H1 (cell line): ENCODE measurements around the gene TRAIP. TPM values are rescaled to one million over a fixed set of nuclear protein-coding genes. Genes with fewer than 3 reads are reported as not detected.

Experiments
- CTCF ChIA-PET: fragments of 300-600 bp; sonication (Branson Sonifier 250); formaldehyde crosslinking; loops from one replicate; lab custom pipeline; 2021; ENCODE audit not compliant: partially characterized antibody; lab: Charles Lee
- POLR2A ChIA-PET: fragments of 300-600 bp; sonication (Branson Sonifier 250); formaldehyde crosslinking; loops from one replicate; lab custom pipeline; 2021; ENCODE audit warnings: inconsistent platforms; ENCODE audit not compliant: partially characterized antibody; lab: Charles Lee
- DNase-seq, 2 experiments: peaks; one replicate each; pipeline versions ENCODE4 v3.0.0 to v3.0.0-alpha.2; 2010 to 2022; ENCODE audit warnings: low spot score in 2 of 2, low read depth in 1 of 2, mixed read lengths in 1 of 2
- FAIRE-seq: peaks from 2 replicates; lab custom pipeline; 2011; peaks lifted over from hg19 to GRCh38; lab: Jason Lieb, UNC
- H2AFZ ChIP-seq: 2 replicates; pipeline ENCODE4 v1.8.1; 2012; ENCODE audit warnings: low read length, inconsistent platforms
- H2AK5ac ChIP-seq: 2 replicates; pipeline ENCODE4 v1.6.1; 2013; ENCODE audit warnings: low read depth, low read length
- H2BK120ac ChIP-seq: replicated peaks from 2 replicates; pipeline ENCODE3; 2013; ENCODE audit warnings: low read depth, low read length, inconsistent platforms
- H2BK12ac ChIP-seq: 2 replicates; pipeline ENCODE4 v1.6.1; 2013; ENCODE audit warnings: low read depth, low read length
- H2BK15ac ChIP-seq: 2 replicates; pipeline ENCODE4 v1.6.1; 2013; ENCODE audit warnings: low read length
- H2BK20ac ChIP-seq: 2 replicates; pipeline ENCODE4 v1.6.1; 2013; ENCODE audit warnings: low read length
- H2BK5ac ChIP-seq: 2 replicates; pipeline ENCODE4 v1.6.1; 2013; ENCODE audit warnings: low read depth, low read length
- H3K14ac ChIP-seq: 2 replicates; pipeline ENCODE4 v1.6.1; 2013; ENCODE audit warnings: inconsistent platforms; ENCODE audit not compliant: insufficient read length
- H3K18ac ChIP-seq: 2 replicates; pipeline ENCODE4 v1.6.1; 2013; ENCODE audit warnings: low read length; ENCODE audit errors: extremely low read depth
- H3K23ac ChIP-seq: 2 replicates; pipeline ENCODE4 v1.6.1; 2013; ENCODE audit warnings: inconsistent platforms; ENCODE audit not compliant: insufficient read length
- H3K23me2 ChIP-seq: 2 replicates; pipeline ENCODE4 v1.6.1; 2013; ENCODE audit warnings: low read depth, low read length
- H3K27ac ChIP-seq: 2 replicates; pipeline ENCODE4 v1.6.1; 2011; ENCODE audit warnings: low read depth, low read length, inconsistent platforms
- H3K27me3 ChIP-seq, 4 experiments: replicated peaks in 1 of 4; 1 replicate in 1 of 4; 2 replicates in 3 of 4; pipeline versions ENCODE4 v1.6.1 to v1.8.1; 2011 to 2013; ENCODE audit warnings: low read length in 3 of 4, mild to moderate bottlenecking in 3 of 4, inconsistent platforms in 2 of 4, mixed read lengths in 2 of 4, moderate library complexity in 1 of 4; ENCODE audit not compliant: control insufficient read depth in 3 of 4, insufficient read depth in 3 of 4; ENCODE audit errors: extremely low read depth in 1 of 4
- H3K36me3 ChIP-seq, 4 experiments: 2 replicates each; pipeline versions ENCODE4 v1.6.1 to v1.8.1; 2011 to 2013; ENCODE audit warnings: mild to moderate bottlenecking in 4 of 4, low read length in 3 of 4, moderate library complexity in 2 of 4, control low read depth in 1 of 4, inconsistent platforms in 1 of 4; ENCODE audit not compliant: insufficient read depth in 4 of 4, control insufficient read depth in 2 of 4
- H3K4ac ChIP-seq: replicated peaks from 2 replicates; pipeline ENCODE3; 2013; ENCODE audit warnings: low read length, low read depth, mixed read lengths, inconsistent platforms; ENCODE audit not compliant: insufficient read length
- H3K4me1 ChIP-seq, 4 experiments: replicated peaks in 1 of 4; 1 replicate in 1 of 4; 2 replicates in 3 of 4; pipeline versions ENCODE4 v1.6.1 to v1.8.1; 2011 to 2013; ENCODE audit warnings: low read length in 3 of 4, inconsistent platforms in 2 of 4, mixed read lengths in 1 of 4; ENCODE audit not compliant: insufficient read depth in 4 of 4, control insufficient read depth in 3 of 4
- H3K4me2 ChIP-seq, 2 experiments: 2 replicates each; pipeline versions ENCODE4 v1.6.1 to v1.8.1; 2011 to 2013; ENCODE audit warnings: low read depth in 2 of 2, low read length in 2 of 2, control low read depth in 1 of 2, inconsistent platforms in 1 of 2, mild to moderate bottlenecking in 1 of 2; ENCODE audit not compliant: insufficient read depth in 1 of 2
- H3K4me3 ChIP-seq, 4 experiments: fragments of 200-600, 300-600 bp in 1 of 4; sonication (generic), shearing (Covaris generic), sonication (Bioruptor Twin) in 1 of 4; 2 replicates each; pipeline versions ENCODE4 v1.5.1 to v1.8.1; 2011 to 2016; ENCODE audit warnings: low read length in 4 of 4, low read depth in 3 of 4, control low read depth in 2 of 4, inconsistent platforms in 2 of 4, mild to moderate bottlenecking in 2 of 4, mixed read lengths in 1 of 4, moderate library complexity in 1 of 4; ENCODE audit not compliant: insufficient read depth in 2 of 4; ENCODE audit errors: extremely low read depth in 1 of 4
- H3K56ac ChIP-seq: replicated peaks from 2 replicates; pipeline ENCODE3; 2013; ENCODE audit warnings: low read depth, mild to moderate bottlenecking, mixed read lengths, low read length, inconsistent platforms; ENCODE audit not compliant: insufficient read length
- H3K79me1 ChIP-seq: 2 replicates; pipeline ENCODE4 v1.6.1; 2013; ENCODE audit warnings: low read depth, low read length, control low read depth
- H3K79me2 ChIP-seq, 2 experiments: 2 replicates each; pipeline versions ENCODE4 v1.6.1 to v1.8.1; 2012 to 2013; ENCODE audit warnings: low read length in 2 of 2, mild to moderate bottlenecking in 2 of 2, inconsistent platforms in 1 of 2; ENCODE audit not compliant: insufficient read depth in 2 of 2, control insufficient read depth in 1 of 2
- H3K9ac ChIP-seq, 4 experiments: replicated peaks in 1 of 4; 1 replicate in 1 of 4; 2 replicates in 3 of 4; pipeline versions ENCODE4 v1.6.1 to v1.8.1; 2011 to 2013; ENCODE audit warnings: low read depth in 3 of 4, low read length in 3 of 4, control low read depth in 2 of 4, mild to moderate bottlenecking in 2 of 4, moderate library complexity in 2 of 4, inconsistent platforms in 1 of 4; ENCODE audit errors: extremely low read depth in 1 of 4
- H3K9me3 ChIP-seq, 2 experiments: 2 replicates each; pipeline versions ENCODE4 v1.6.1 to v1.8.1; 2012 to 2013; ENCODE audit warnings: mild to moderate bottlenecking in 2 of 2, moderate library complexity in 2 of 2, control low read depth in 1 of 2, inconsistent platforms in 1 of 2, low read depth in 1 of 2, low read length in 1 of 2, mixed read lengths in 1 of 2; ENCODE audit not compliant: insufficient read depth in 2 of 2
- H4K20me1 ChIP-seq, 2 experiments: replicated peaks in 1 of 2; 2 replicates each; pipeline versions ENCODE3 to v1.8.1; 2011 to 2013; ENCODE audit warnings: inconsistent platforms in 2 of 2, low read length in 2 of 2, mild to moderate bottlenecking in 1 of 2; ENCODE audit not compliant: insufficient read depth in 2 of 2, control insufficient read depth in 1 of 2
- H4K5ac ChIP-seq: 2 replicates; pipeline ENCODE4 v1.6.1; 2013; ENCODE audit warnings: low read length, low read depth, mixed read lengths, inconsistent platforms; ENCODE audit not compliant: insufficient read length
- H4K8ac ChIP-seq: 2 replicates; pipeline ENCODE4 v1.8.0; 2013; ENCODE audit warnings: mild to moderate bottlenecking, moderate library complexity, low read length, inconsistent platforms; ENCODE audit not compliant: insufficient read depth; ENCODE audit errors: extremely low read depth
- H4K91ac ChIP-seq: replicated peaks from 2 replicates; pipeline ENCODE3; 2013; ENCODE audit warnings: low read length, mixed read lengths, inconsistent platforms; ENCODE audit not compliant: insufficient read length
- CHD1 ChIP-seq: IDR thresholded peaks from 2 replicates; pipeline ENCODE4 v1.6.1; 2012; ENCODE audit warnings: low read depth, low read length, improper control_type of control experiment
- HDAC2 ChIP-seq, 2 experiments: fragments of 300-600 bp in 1 of 2; sonication (generic) in 1 of 2; IDR thresholded peaks; 2 replicates each; pipeline ENCODE4 v1.6.1; 2011 to 2012; ENCODE audit warnings: low read depth in 2 of 2, low read length in 2 of 2, mild to moderate bottlenecking in 2 of 2, moderate library complexity in 2 of 2, borderline replicate concordance in 1 of 2, inconsistent platforms in 1 of 2
- POLR2AphosphoS5 ChIP-seq: IDR thresholded peaks from 2 replicates; pipeline ENCODE4 v1.6.1; 2011; ENCODE audit warnings: low read depth, low read length
- RNF2 ChIP-seq: fragments of 200-900, 300-1000 bp; sonication (generic); IDR thresholded peaks from 2 replicates; pipeline ENCODE4 v1.7.1; 2016; ENCODE audit warnings: borderline replicate concordance, low read depth, mild to moderate bottlenecking, antibody characterized with exemption, low read length; ENCODE audit not compliant: poor library complexity, severe bottlenecking; ENCODE audit errors: missing control alignments
- WGBS, 2 experiments: shearing (Covaris generic) in 1 of 2; methylation state at CpG; one replicate each; pipeline versions ENCODE4 v1.1.6 to v1.1.7; 2013 to 2015; ENCODE audit warnings: low lambda C conversion rate in 2 of 2, mixed read lengths in 2 of 2, inconsistent platforms in 1 of 2, low coverage in 1 of 2, missing lambda C conversion rate in 1 of 2; ENCODE audit not compliant: insufficient replicate concordance in 2 of 2, insufficient coverage in 1 of 2, insufficient read length in 1 of 2; ENCODE audit errors: extremely low coverage in 1 of 2, missing lambda C conversion rate in 1 of 2; 5-methylcytosine and 5-hydroxymethylcytosine counted together
- polyA plus RNA-seq, 7 experiments: library from polyadenylated mRNA; depleted of rRNA in 3 of 7; stranded (reverse) in 5 of 7; unstranded in 2 of 7; fragments of >200 nt in 5 of 7; fragments of 200-250 nt in 2 of 7; gene quantifications; 1 replicate in 5 of 7; 2 replicates in 1 of 7; 4 replicates in 1 of 7; pipeline versions ENCODE4 v1.2.1 to v1.2.3, GENCODE V29; 2011 to 2013; ENCODE audit warnings: missing spikeins in 2 of 7, mixed read lengths in 2 of 7
- total RNA-seq: library from RNA; stranded (reverse); fragmentation: NEBNext Ultra II Directional; extraction: Animal tissue kit (Norgen Biotek cat#: 25700); gene quantifications from 2 replicates; pipeline ENCODE4 v1.2.1, GENCODE V29; 2021

Gene TRAIP
- total and polyA plus RNA-seq, 2 of the 8 experiments (the other 6 are each of a cell fraction or from before 2014, with no cell fraction given), result 27.7 to 28.1 TPM

DNA sequence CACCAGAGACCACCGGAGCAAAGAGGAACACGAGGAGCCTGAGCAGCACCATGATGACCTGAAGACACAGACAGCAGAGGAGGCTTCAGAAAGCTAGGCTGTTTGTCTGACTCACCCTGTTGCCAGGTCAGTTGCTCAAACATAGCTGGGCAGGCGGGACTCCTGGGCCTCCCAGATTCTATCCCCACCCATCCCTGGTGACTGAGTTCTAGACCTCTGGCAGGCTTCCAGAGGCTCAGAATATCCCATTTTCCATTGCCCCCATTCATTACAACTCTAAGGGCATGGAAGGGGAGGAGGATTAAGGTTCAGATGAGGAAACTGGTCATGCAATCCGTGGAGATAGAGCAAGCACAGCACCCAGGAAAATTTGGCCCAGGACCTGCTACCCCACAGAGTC, 56.6 kb downstream of the TRAIP start, which contains the start of gene CDHR4:
Gene CDHR4, minus strand, starts transcription at position 113 of the 400 bp plus-strand sequence. Its CDS starts 61 bp downstream, at position 52.
- peak within 1 kb of the TSS; percentile 15; the same call in 1 of the 2 replicates for H4K8ac ChIP-seq
- H3K4me3 ChIP-seq, result no peak within 1 kb of the TSS
- H4K5ac ChIP-seq, result no peak within 1 kb of the TSS
- peak within 1 kb of the TSS; percentile 50; the same call in 1 of the 2 replicates for H2BK12ac ChIP-seq
- H3K14ac ChIP-seq, result no peak within 1 kb of the TSS
- H3K23ac ChIP-seq, result no peak within 1 kb of the TSS
- H3K27ac ChIP-seq, result no peak within 1 kb of the TSS
- POLR2A ChIA-PET, result no interaction called here
- no peak for DNase-seq
- H3K36me3 ChIP-seq, result no peaks in the 10 kb centered on the region
- no peak within 1 kb of the TSS for H3K4me2 ChIP-seq
- no peak within 1 kb of the TSS for H2AFZ ChIP-seq
- no peak for FAIRE-seq
- no peak within 1 kb of the TSS for H2BK120ac ChIP-seq
- no peak within 1 kb of the TSS for H3K4ac ChIP-seq
- H3K9me3 ChIP-seq, result no peaks in the 10 kb centered on the region
- no peak within 1 kb of the TSS; the same call in 1 of the 2 replicates for H2BK5ac ChIP-seq
- 92% methylated on average over 4 of the region's 4 CpGs; no CpG with 5 or more reads in 1 of the 2 experiments for WGBS, 2 experiments
- H2BK20ac ChIP-seq, result no peak within 1 kb of the TSS
- no peak within 1 kb of the TSS for H2BK15ac ChIP-seq
- H3K23me2 ChIP-seq, result peaks cover 8% of the 10 kb centered on the region; the same call in 1 of the 2 replicates
- no peak within 1 kb of the TSS for H4K91ac ChIP-seq
- no peak within 1 kb of the TSS for H3K56ac ChIP-seq
- H4K20me1 ChIP-seq, result no peaks in the 10 kb centered on the region
- no peaks in the 10 kb centered on the region for H3K79me2 ChIP-seq
- peaks cover 0 to 7% (median 5%) of the 10 kb centered on the region in 4 experiments; a peak in 5 of 7 replicates for H3K4me1 ChIP-seq
- CTCF ChIA-PET, result interaction anchor here (0.6 to 17.0 kb wide), 7 partner anchors 9 to 129 kb away, joined by 3 to 266 read pairs (median 4); no protein-coding TSS in a partner anchor
- no peak within 1 kb of the TSS for H3K18ac ChIP-seq
- no peaks in the 10 kb centered on the region for H3K79me1 ChIP-seq
- no peak within 1 kb of the TSS for H2AK5ac ChIP-seq
- H3K27me3 ChIP-seq, result peaks cover 0 to 17% (median 14%) of the 10 kb centered on the region in 4 experiments; a peak in 6 of 7 replicates
- no peak within 1 kb of the TSS for H3K9ac ChIP-seq
- TF ChIP-seq HDAC2 (IDR thresholded peaks at IDR 0.05; ENCODE audit: borderline replicate concordance in 1 of 2, low read depth in 2 of 2, low read length in 2 of 2) (no peak), RNF2 (no peak), POLR2AphosphoS5 (no peak), CHD1 (no peak)
